ENCODE data around the gene TSPAN18. TPM values are rescaled to one million over a fixed set of nuclear protein-coding genes. Genes with fewer than 3 reads are reported as not detected.

TSPAN18 gene
- total and polyA plus RNA-seq, 10 of the 15 experiments (the other 5 are each of a cell fraction or from before 2014, with no cell fraction given), result 0.02 to 0.77 (median 0.13) TPM; not detected in 1

DNA sequence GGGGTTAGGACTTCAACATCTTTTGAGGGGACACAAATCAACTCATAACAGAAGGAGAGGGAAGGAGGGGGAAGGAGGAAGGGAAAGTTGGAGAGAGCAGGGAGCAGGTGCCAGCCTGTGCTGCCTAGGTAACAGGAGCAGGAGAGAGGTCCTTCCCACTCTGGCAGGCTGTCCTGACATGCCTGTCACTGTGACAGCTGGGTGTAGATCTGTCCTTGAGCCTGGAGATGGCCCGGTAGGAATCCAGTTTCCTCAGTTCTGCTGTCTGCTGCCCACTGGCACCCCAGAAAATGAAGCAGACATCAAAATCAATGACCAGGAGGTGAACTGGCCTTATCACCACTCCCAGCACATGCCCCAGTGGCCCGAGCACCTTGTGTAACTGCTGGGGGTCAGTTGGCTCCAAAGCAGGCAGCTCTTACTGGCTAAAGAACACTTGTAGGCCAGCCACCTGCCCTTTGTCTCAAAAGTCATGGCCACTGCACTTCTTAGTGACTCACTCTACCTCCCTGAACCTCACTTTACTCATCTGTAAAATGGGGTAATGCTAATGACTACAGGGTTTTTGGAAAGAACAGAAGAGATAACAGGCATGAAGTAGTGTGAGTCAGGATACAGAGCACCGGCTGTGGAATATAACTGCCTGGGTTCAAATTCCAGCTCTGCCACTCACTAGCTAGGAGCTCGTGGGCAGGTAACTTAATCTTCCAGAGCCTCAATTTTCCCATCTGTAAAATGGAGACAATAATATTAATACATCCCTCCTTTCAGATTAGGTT, 8.0 kb upstream of the TSPAN18 start:
- TF ChIP-seq, protein P1, sequence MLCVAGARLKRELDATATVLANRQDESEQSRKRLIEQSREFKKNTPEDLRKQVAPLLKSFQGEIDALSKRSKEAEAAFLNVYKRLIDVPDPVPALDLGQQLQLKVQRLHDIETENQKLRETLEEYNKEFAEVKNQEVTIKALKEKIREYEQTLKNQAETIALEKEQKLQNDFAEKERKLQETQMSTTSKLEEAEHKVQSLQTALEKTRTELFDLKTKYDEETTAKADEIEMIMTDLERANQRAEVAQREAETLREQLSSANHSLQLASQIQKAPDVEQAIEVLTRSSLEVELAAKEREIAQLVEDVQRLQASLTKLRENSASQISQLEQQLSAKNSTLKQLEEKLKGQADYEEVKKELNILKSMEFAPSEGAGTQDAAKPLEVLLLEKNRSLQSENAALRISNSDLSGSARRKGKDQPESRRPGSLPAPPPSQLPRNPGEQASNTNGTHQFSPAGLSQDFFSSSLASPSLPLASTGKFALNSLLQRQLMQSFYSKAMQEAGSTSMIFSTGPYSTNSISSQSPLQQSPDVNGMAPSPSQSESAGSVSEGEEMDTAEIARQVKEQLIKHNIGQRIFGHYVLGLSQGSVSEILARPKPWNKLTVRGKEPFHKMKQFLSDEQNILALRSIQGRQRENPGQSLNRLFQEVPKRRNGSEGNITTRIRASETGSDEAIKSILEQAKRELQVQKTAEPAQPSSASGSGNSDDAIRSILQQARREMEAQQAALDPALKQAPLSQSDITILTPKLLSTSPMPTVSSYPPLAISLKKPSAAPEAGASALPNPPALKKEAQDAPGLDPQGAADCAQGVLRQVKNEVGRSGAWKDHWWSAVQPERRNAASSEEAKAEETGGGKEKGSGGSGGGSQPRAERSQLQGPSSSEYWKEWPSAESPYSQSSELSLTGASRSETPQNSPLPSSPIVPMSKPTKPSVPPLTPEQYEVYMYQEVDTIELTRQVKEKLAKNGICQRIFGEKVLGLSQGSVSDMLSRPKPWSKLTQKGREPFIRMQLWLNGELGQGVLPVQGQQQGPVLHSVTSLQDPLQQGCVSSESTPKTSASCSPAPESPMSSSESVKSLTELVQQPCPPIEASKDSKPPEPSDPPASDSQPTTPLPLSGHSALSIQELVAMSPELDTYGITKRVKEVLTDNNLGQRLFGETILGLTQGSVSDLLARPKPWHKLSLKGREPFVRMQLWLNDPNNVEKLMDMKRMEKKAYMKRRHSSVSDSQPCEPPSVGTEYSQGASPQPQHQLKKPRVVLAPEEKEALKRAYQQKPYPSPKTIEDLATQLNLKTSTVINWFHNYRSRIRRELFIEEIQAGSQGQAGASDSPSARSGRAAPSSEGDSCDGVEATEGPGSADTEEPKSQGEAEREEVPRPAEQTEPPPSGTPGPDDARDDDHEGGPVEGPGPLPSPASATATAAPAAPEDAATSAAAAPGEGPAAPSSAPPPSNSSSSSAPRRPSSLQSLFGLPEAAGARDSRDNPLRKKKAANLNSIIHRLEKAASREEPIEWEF (IDR thresholded peaks at IDR 0.05; ENCODE audit: insufficient replicate concordance, low read depth, low read length), result no peak
- TF ChIP-seq, protein P2, sequence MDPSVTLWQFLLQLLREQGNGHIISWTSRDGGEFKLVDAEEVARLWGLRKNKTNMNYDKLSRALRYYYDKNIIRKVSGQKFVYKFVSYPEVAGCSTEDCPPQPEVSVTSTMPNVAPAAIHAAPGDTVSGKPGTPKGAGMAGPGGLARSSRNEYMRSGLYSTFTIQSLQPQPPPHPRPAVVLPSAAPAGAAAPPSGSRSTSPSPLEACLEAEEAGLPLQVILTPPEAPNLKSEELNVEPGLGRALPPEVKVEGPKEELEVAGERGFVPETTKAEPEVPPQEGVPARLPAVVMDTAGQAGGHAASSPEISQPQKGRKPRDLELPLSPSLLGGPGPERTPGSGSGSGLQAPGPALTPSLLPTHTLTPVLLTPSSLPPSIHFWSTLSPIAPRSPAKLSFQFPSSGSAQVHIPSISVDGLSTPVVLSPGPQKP (IDR thresholded peaks at IDR 0.05; ENCODE audit: low read depth, low read length), result no peak
- H3K9me3 ChIP-seq (replicated peaks; ENCODE audit: control insufficient read depth, insufficient read depth, low read length), result no peaks in the 10 kb centered on the region; the same call in 2 of the 3 replicates
- no peak overlapping the region for H3K27ac ChIP-seq (ENCODE audit: control insufficient read depth, insufficient read depth)
- no peaks in the 10 kb centered on the region for H3K79me2 ChIP-seq (ENCODE audit: control insufficient read depth, insufficient read depth, low read length)
- H3K4me3 ChIP-seq, result no peak overlapping the region
- no peaks in the 10 kb centered on the region for H3K4me1 ChIP-seq (ENCODE audit: control insufficient read depth, insufficient read depth, low read length)
- FAIRE-seq (no peak), DNase-seq (ENCODE audit: low read depth, low spot score) (no peak), ATAC-seq (no peak)
- BruUV-seq (replicated peaks), result no TSS peak
- H2AFZ ChIP-seq (ENCODE audit: control insufficient read depth, low read depth, low read length), result no peak overlapping the region
- intact Hi-C loops (cut with micrococcal nuclease; ENCODE audit: unreplicated experiment) (no loop called here), in situ Hi-C loops (cut with MboI) (no loop called here)
- RAD21 ChIA-PET (ENCODE audit: unreplicated experiment), result no interaction called here
- no peaks in the 10 kb centered on the region; the same call in 1 of the 2 replicates for H4K20me1 ChIP-seq (ENCODE audit: control insufficient read depth, insufficient read depth)
- CTCF ChIA-PET, result no interaction called here
- H3K9ac ChIP-seq (ENCODE audit: control insufficient read depth, insufficient read depth, low read length), result no peak overlapping the region
- SMC1A ChIA-PET (ENCODE audit: uncharacterized antibody, unreplicated experiment), result no interaction called here
- H3K27me3 ChIP-seq (replicated peaks in 1 of 2; ENCODE audit: control insufficient read depth in 2 of 2, insufficient read depth in 2 of 2, low read length in 1 of 2), result peaks cover 2 to 4% of the 10 kb centered on the region in 2 experiments; a peak in 3 of 4 replicates
- H3K36me3 ChIP-seq (ENCODE audit: control insufficient read depth in 2 of 2, insufficient read depth in 2 of 2, low read length in 1 of 2), result no peaks in the 10 kb centered on the region
- 27% methylated on average over 4 of the region's 4 CpGs for WGBS (ENCODE audit: insufficient coverage, insufficient replicate concordance, low lambda C conversion rate, missing lambda C conversion rate)
- H3K4me2 ChIP-seq (ENCODE audit: control insufficient read depth, insufficient read depth), result no peak overlapping the region
- POLR2A ChIA-PET, result interaction anchor here (0.6 kb wide), 1 partner anchor 143 kb away, joined by 3 read pairs; no protein-coding TSS in a partner anchor
